OCI-LY1 (cell line): ENCODE measurements around the gene TESPA1.

Experiments
- CTCF ChIP-seq: fragments of 200-600 bp; sonication (generic), shearing (Covaris generic); IDR thresholded peaks from 2 replicates; pipeline ENCODE4 v1.5.1; 2017; ENCODE audit warnings: mild to moderate bottlenecking, antibody characterized with exemption, low read length, moderate library complexity, mixed read lengths
- EZH2 ChIP-seq: fragments of 200-600 bp; sonication (generic), shearing (Covaris generic); IDR thresholded peaks from 2 replicates; pipeline ENCODE4 v1.8.0; 2017; ENCODE audit warnings: borderline replicate concordance, mixed run types, mild to moderate bottlenecking, antibody characterized with exemption, low read length, moderate library complexity, mixed read lengths

- TF ChIP-seq CTCF: no peak
- TF ChIP-seq EZH2: no peak
Observed at GRCh38 chr12:54989829-54990228, 5.3 kb upstream of the TESPA1 start.
